ENCODE results near the gene MMP24OS. TPM values are rescaled to one million over a fixed set of nuclear protein-coding genes. Genes with fewer than 3 reads are reported as not detected.
"Not testable (repeated sequence)": the region's sequence is repeated elsewhere in the genome, so short reads cannot be mapped to it uniquely, and the experiment has no call there.

MMP24OS gene
- total RNA-seq, 4 donors from 2014 or later: 30.4 to 41.2 (median 34.4) TPM

DNA sequence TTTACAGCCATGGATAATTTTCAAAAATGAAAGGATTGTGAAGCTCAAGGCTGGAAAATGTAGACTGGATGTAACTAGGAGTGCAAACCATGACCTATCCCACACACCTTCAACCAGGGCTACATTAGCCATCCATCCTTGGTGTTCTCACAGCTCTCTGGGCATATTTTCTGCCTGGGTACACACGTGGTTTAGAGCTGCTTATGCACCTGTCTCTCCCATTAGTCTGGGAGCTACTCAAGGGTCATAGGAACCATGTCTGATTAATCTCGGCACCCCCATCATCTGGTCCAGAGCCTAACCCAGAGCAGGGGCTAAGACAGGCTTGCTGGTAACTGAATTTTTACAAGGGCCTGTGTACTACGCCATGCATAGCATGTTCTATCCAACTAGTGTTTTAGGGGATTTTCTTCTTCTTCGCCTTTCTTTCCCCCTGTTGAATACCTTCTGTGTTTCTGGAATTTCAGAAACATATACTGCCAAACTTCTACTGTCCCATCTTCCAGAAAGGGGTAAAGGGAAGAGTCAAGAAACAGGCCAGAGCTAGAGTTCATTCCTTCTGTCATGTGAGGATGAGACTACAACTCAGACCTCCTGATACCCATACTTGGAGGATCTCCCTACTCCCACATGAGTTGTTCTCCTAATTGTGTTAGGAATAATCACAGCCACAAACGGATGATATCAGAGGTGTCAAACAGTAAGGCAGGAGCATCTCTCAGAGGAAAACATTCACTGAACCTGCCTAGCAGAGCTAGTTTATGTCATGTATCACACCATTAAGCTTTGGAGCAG lies 39.7 kb upstream of the MMP24OS start:
- Histone ChIP-seq H3K36me3 (peaks cover 0 to 49% (median 0%) of the 10 kb centered on the region in 3 donors), H3K4me1 (peaks cover 0 to 3% (median 0%) of the 10 kb centered on the region in 4 donors), H3K4me3 (no peak overlapping the region), H3K9me3 (no peaks in the 10 kb centered on the region), H3K27me3 (no peaks in the 10 kb centered on the region), H3K27ac (peak overlapping the region in 2 of 4 donors; percentile 28 to 41)
- no peak for TF ChIP-seq POLR2A (IDR thresholded peaks at IDR 0.05)
- TF ChIP-seq, protein P1, sequence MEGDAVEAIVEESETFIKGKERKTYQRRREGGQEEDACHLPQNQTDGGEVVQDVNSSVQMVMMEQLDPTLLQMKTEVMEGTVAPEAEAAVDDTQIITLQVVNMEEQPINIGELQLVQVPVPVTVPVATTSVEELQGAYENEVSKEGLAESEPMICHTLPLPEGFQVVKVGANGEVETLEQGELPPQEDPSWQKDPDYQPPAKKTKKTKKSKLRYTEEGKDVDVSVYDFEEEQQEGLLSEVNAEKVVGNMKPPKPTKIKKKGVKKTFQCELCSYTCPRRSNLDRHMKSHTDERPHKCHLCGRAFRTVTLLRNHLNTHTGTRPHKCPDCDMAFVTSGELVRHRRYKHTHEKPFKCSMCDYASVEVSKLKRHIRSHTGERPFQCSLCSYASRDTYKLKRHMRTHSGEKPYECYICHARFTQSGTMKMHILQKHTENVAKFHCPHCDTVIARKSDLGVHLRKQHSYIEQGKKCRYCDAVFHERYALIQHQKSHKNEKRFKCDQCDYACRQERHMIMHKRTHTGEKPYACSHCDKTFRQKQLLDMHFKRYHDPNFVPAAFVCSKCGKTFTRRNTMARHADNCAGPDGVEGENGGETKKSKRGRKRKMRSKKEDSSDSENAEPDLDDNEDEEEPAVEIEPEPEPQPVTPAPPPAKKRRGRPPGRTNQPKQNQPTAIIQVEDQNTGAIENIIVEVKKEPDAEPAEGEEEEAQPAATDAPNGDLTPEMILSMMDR (IDR thresholded peaks at IDR 0.05): no peak
- no peak for TF ChIP-seq EP300 (IDR thresholded peaks at IDR 0.05)
- no peak for DNase-seq (ENCODE audit: low spot score in 2 of 2)
- WGBS, 2 donors: 82 to 90% methylated on average over 5 of the region's 5 CpGs

DNA sequence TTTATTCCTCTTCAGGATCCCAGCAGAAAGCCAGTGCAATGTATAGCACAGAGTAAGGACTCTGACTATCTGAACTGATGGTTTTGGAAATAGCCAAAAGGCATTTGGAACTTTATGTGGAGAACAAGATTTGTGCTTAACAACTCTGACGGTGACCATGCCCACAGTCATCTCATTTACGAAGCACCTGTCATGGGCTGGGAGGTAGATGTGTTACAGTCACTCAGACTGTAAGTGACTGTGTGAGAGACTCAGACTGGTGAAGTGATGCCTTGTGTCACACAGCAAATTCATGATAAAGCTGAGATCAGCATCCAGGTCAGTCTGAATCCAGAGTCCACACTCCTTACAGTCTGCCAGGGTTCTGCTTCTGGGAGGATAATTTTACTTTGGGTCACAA lies 38.2 kb upstream of the MMP24OS start:
- H3K36me3 ChIP-seq: peaks cover 0 to 33% (median 0%) of the 10 kb centered on the region in 3 donors
- no peaks in the 10 kb centered on the region for H3K9me3 ChIP-seq
- DNase-seq (ENCODE audit: low spot score in 2 of 2): no peak
- no peak overlapping the region for H3K27ac ChIP-seq
- H3K4me3 ChIP-seq: no peak overlapping the region
- H3K4me1 ChIP-seq: peaks cover 0 to 3% (median 0%) of the 10 kb centered on the region in 4 donors
- no peaks in the 10 kb centered on the region for H3K27me3 ChIP-seq
- TF ChIP-seq POLR2A (IDR thresholded peaks at IDR 0.05) (no peak), EP300 (IDR thresholded peaks at IDR 0.05) (no peak)
- TF ChIP-seq, protein P1 (IDR thresholded peaks at IDR 0.05): no peak
- WGBS, 2 donors: 93 to 94% methylated on average over 2 of the region's 2 CpGs

DNA sequence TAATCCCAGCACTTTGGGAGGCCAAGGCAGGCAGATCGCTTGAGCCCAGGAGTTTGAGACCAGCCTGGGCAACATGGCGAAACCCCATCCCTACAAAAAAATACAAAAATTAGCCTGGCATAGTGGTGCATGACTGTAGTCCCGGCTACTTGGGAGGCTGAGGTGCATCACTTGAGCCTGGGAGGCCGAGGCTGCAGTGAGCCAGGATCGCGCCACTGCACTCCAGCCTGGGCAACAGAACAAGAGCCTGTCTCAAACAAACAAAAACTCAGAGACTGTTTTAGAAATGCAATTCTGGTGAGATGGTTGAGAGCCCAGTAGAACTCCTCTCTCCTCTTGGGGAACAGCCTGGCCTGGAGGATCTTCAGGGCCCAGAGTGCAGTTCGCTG lies 37.7 kb upstream of the MMP24OS start:
- WGBS, 2 donors: 87 to 95% methylated on average over 7 of the region's 7 CpGs
- H3K27ac ChIP-seq; H3K9me3 ChIP-seq; H3K27me3 ChIP-seq; DNase-seq (ENCODE audit: low spot score in 2 of 2); H3K4me3 ChIP-seq; H3K4me1 ChIP-seq: not testable (repeated sequence)
- peaks cover 0 to 29% (median 0%) of the 10 kb centered on the region in 3 donors for H3K36me3 ChIP-seq

DNA sequence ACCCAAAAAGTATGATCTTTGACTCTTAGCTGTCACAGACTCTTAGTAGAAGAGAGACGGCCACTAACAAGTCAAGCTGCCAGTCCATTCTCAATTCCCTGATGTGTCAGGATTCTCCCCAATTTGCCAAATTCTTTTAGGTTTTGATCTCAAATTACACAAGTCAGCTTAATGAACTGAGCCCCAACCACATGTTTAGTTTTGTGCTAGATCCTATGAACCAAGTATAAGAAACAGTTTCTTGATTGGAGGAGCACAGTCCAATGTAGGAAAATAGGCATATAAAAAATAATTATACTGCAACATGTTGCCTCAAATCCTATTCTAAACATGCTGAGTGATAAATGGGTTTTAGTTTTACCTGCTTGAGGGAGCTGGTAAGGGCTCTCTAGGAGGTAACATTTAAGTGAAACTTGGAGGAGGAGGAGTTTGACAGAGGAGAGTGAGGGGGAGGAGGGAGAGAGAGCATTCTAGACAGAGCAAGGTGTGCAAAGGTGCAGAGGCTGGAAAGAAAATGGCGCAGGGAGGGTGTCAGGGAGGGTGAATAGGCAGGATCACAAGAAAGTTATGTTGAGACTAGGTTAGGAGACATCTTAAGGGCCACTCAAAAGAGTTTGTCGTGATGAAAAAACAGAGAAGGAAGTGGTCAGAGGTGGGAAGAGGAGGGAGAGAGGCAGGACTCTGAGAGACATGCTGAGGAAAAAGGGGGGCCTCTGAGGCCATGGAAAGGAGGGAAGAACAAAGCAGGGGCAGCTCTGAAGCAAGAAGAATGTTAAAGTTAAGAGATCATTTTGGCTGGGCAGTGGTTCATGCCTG lies 37.1 kb upstream of the MMP24OS start:
- 67 to 69% methylated on average over 3 of the region's 3 CpGs for WGBS, 2 donors
- DNase-seq (ENCODE audit: low spot score in 2 of 2): no peak
- H3K27ac ChIP-seq: no peak overlapping the region
- H3K36me3 ChIP-seq: peaks cover 0 to 28% (median 0%) of the 10 kb centered on the region in 3 donors
- H3K4me1 ChIP-seq: peaks cover 0 to 3% (median 0%) of the 10 kb centered on the region in 4 donors
- H3K27me3 ChIP-seq: no peaks in the 10 kb centered on the region
- no peak overlapping the region for H3K4me3 ChIP-seq
- TF ChIP-seq POLR2A (IDR thresholded peaks at IDR 0.05) (no peak), EP300 (IDR thresholded peaks at IDR 0.05) (no peak)
- no peaks in the 10 kb centered on the region for H3K9me3 ChIP-seq

DNA sequence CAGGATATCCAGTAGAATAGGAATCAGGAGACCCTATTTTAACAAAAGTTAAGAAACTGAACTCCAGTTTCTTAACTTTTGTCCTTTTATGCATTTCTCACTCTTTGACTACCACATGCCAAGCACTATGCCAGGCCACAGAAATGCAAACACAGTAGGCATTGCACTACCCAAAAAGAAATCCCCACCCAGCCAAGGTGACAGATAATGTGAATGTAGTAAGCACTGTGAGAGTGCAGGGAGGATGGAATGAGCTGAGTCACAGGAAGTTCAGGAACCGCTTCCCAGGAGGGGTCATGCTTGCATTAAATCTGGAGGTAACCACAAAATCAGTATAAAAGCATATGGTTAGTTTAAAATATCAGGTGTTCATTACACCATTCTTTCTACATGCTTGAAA lies 34.4 kb upstream of the MMP24OS start:
- WGBS, 2 donors: 88 to 94% methylated on average over 1 of the region's 1 CpG
- Histone ChIP-seq H3K9me3 (no peaks in the 10 kb centered on the region), H3K27me3 (no peaks in the 10 kb centered on the region), H3K36me3 (peaks cover 0 to 28% (median 0%) of the 10 kb centered on the region in 3 donors), H3K4me1 (peaks cover 0 to 16% (median 10%) of the 10 kb centered on the region in 4 donors), H3K4me3 (no peak overlapping the region), H3K27ac (no peak overlapping the region)
- DNase-seq (ENCODE audit: low spot score in 2 of 2): no peak
- TF ChIP-seq, protein P1 (IDR thresholded peaks at IDR 0.05): no peak
- TF ChIP-seq EP300 (IDR thresholded peaks at IDR 0.05) (no peak), POLR2A (IDR thresholded peaks at IDR 0.05) (no peak)

DNA sequence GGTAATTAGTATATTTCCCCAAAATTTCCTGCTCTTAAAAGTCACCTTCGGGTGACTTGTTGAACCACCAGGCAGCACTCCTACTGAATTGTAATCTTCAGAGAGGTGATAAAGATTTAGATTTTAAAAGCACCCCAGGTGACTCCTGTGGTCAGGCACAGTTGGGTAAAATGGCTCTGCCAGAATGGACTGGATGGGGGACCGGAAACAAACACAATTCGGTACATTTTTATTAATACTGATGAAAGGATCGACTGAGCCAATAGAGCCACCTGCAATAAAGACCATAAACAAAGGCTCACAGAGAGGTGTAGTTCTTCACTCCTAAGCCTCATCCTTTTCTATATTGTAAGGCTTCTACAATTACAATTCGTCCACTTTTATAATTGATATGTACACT lies 33.9 kb upstream of the MMP24OS start:
- peaks cover 0 to 28% (median 0%) of the 10 kb centered on the region in 3 donors for H3K36me3 ChIP-seq
- no peak overlapping the region for H3K4me3 ChIP-seq
- TF ChIP-seq POLR2A (IDR thresholded peaks at IDR 0.05): no peak
- TF ChIP-seq, protein P1 (IDR thresholded peaks at IDR 0.05): no peak
- TF ChIP-seq EP300 (IDR thresholded peaks at IDR 0.05): no peak
- H3K9me3 ChIP-seq: no peaks in the 10 kb centered on the region
- 92 to 93% methylated on average over 5 of the region's 5 CpGs for WGBS, 2 donors
- no peaks in the 10 kb centered on the region for H3K27me3 ChIP-seq
- peaks cover 0 to 21% (median 15%) of the 10 kb centered on the region in 4 donors for H3K4me1 ChIP-seq
- DNase-seq (ENCODE audit: low spot score in 2 of 2): no peak
- H3K27ac ChIP-seq: no peak overlapping the region
